HEK293T (cell line): Measurements from ENCODE around the gene CADM3.

ENCODE experiments used
- CTCF ChIA-PET: fragments of 350-600 bp; formaldehyde crosslinking; extraction: SDS; loops from one replicate; lab custom pipeline; 2021; ENCODE audit warnings: antibody characterized with exemption, inconsistent platforms; lab: Yijun Ruan, JAX
- POLR2A ChIA-PET: fragments of 350-600 bp; formaldehyde crosslinking; extraction: SDS; loops from one replicate; lab custom pipeline; 2020; ENCODE audit warnings: antibody characterized with exemption, inconsistent platforms; lab: Yijun Ruan, JAX
- DNase-seq: peaks from one replicate; pipeline ENCODE4 v3.0.0; 2012; ENCODE audit warnings: mixed read lengths; ENCODE audit errors: extremely low spot score
- ARNT ChIP-seq: fragments of 450-650 bp; IDR thresholded peaks from 2 replicates; pipeline ENCODE4 v1.6.1; 2017; ENCODE audit warnings: mild to moderate bottlenecking
- BHLHE40 ChIP-seq: fragments of 450-650 bp; IDR thresholded peaks from 2 replicates; pipeline ENCODE4 v1.6.1; 2016; ENCODE audit warnings: mild to moderate bottlenecking, moderate library complexity, borderline replicate concordance
- CTBP1 ChIP-seq: fragments of 450-650 bp; IDR thresholded peaks from 2 replicates; pipeline ENCODE4 v1.6.1; 2016; ENCODE audit warnings: borderline replicate concordance
- ELF4 ChIP-seq: fragments of 450-650 bp; IDR thresholded peaks from 2 replicates; pipeline ENCODE4 v1.6.1; 2017; ENCODE audit warnings: antibody characterized with exemption
- FOXA1 ChIP-seq: fragments of 450-650 bp; IDR thresholded peaks from 2 replicates; pipeline ENCODE4 v1.6.1; 2016; ENCODE audit warnings: mild to moderate bottlenecking
- FOXK2 ChIP-seq: fragments of 450-650 bp; IDR thresholded peaks from 2 replicates; pipeline ENCODE4 v1.6.1; 2016; ENCODE audit warnings: mild to moderate bottlenecking
- FOXM1 ChIP-seq: fragments of 450-650 bp; IDR thresholded peaks from 2 replicates; pipeline ENCODE4 v1.6.1; 2017; ENCODE audit warnings: mild to moderate bottlenecking, borderline replicate concordance
- HDGF ChIP-seq: fragments of 450-650 bp; IDR thresholded peaks from 2 replicates; pipeline ENCODE4 v1.6.1; 2017; ENCODE audit warnings: antibody characterized with exemption, borderline replicate concordance
- L3MBTL2 ChIP-seq: fragments of 450-650 bp; conservative IDR thresholded peaks from 2 replicates; pipeline ENCODE4 v1.6.1; 2016; ENCODE audit warnings: mild to moderate bottlenecking
- LEF1 ChIP-seq: fragments of 450-650 bp; IDR thresholded peaks from 2 replicates; pipeline ENCODE4 v1.6.1; 2017; ENCODE audit warnings: mild to moderate bottlenecking, borderline replicate concordance
- NFRKB ChIP-seq: fragments of 450-650 bp; IDR thresholded peaks from 2 replicates; pipeline ENCODE4 v1.6.1; 2016; ENCODE audit warnings: mild to moderate bottlenecking, moderate library complexity
- SP1 ChIP-seq: fragments of 450-650 bp; IDR thresholded peaks from 2 replicates; pipeline ENCODE4 v1.6.1; 2017
- SUZ12 ChIP-seq: fragments of 450-650 bp; IDR thresholded peaks from 2 replicates; pipeline ENCODE4 v1.6.1; 2016; ENCODE audit warnings: mild to moderate bottlenecking
- TARDBP ChIP-seq: fragments of 450-650 bp; IDR thresholded peaks from 2 replicates; pipeline ENCODE4 v1.6.1; 2016
- ZNF384 ChIP-seq: fragments of 450-650 bp; IDR thresholded peaks from 2 replicates; pipeline ENCODE4 v1.6.1; 2016
- TF ChIP-seq, protein P1 (sequence below): fragments of 450-650 bp; IDR thresholded peaks from 2 replicates; pipeline ENCODE4 v1.6.1; 2016

Gene CADM3

DNA sequence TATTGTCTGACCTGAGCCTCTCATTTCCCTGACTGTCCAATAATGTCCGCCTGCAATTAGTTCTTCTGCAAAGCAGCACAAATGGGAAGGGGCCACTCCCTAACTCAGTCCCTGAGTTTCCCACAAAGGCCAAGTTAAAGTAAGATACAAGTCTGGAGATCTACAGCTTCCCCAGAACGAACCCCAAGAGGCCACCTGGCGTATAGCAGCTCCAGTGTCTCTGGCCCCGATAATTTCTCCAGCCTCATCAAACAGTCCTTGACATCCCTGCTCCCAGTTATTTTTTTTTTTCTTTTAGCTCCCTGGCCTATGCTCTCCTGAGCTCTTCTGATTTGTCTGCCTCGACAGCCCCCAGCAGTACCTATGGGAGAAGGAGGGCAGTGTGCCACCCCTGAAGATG is 25.1 kb downstream of the CADM3 start:
- POLR2A ChIA-PET: no interaction called here
- DNase-seq: no peak
- CTCF ChIA-PET: interaction anchor here (1.2 to 2.0 kb wide), 3 partner anchors 14 to 64 kb away, joined by 3 to 9 read pairs (median 7); no protein-coding TSS in a partner anchor
- no peak for TF ChIP-seq NFRKB
- TF ChIP-seq FOXM1: no peak
- TF ChIP-seq L3MBTL2: no peak
- TF ChIP-seq BHLHE40: no peak
- no peak for TF ChIP-seq TARDBP
- no peak for TF ChIP-seq ARNT
- no peak for TF ChIP-seq SP1
- no peak for TF ChIP-seq ZNF384
- TF ChIP-seq, protein P1, sequence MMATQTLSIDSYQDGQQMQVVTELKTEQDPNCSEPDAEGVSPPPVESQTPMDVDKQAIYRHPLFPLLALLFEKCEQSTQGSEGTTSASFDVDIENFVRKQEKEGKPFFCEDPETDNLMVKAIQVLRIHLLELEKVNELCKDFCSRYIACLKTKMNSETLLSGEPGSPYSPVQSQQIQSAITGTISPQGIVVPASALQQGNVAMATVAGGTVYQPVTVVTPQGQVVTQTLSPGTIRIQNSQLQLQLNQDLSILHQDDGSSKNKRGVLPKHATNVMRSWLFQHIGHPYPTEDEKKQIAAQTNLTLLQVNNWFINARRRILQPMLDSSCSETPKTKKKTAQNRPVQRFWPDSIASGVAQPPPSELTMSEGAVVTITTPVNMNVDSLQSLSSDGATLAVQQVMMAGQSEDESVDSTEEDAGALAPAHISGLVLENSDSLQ: no peak
- TF ChIP-seq LEF1: no peak
- no peak for TF ChIP-seq CTBP1
- TF ChIP-seq SUZ12: no peak
- TF ChIP-seq HDGF: no peak
- no peak for TF ChIP-seq ELF4
- no peak for TF ChIP-seq FOXK2
- no peak for TF ChIP-seq FOXA1

DNA sequence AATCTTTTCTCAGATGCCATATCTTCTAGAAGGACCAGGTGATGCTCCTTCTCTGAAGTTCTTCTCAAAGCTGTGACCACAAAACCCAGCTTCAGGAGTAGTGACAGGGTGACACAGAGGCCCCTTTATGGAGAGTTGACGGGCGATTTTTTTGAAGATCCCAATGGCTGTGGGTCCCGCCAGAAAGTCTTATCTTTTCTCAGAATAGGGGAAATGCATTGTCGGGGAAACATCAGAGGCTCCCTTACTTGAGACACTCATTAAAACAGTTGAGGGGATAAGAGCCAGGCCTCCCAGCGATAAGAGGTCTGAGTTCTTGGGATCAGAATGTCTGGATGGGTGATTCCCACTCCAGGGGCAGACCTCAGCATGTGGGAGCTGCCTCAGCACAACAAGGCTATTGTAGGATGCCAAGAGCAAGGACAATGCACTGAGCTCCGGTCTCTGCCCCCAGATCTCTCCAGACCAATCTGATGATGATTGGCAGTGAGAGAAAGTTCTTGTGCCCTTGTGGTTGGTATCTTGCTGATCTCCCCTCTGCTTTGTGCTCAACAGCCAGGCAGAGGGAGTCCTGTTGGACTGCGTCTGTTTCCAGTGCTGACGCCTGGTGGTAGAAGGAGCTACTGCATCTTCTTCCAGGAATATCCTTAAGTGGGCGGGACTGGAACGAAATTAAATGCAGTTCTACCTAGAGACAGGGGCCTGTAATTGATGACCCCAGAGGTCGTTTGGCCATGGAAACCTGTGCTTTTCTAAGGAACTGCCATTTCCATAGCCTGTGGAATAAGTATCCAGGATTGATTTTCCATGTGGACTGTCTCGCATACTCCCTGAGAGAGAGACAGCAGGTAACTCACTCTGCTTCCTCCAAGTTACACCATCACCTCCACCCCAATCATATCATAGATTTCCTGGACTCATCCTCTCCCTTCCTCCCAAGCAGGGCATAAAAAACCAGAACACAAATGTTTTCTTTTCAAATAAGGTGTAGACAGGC is 26.4 kb downstream of the CADM3 start:
- TF ChIP-seq ZNF384 (no peak), NFRKB (no peak), SUZ12 (no peak), LEF1 (no peak), SP1 (no peak), L3MBTL2 (no peak), FOXK2 (no peak), BHLHE40 (no peak), HDGF (no peak), CTBP1 (no peak), FOXA1 (no peak), ARNT (no peak)
- TF ChIP-seq, protein P1: no peak
- POLR2A ChIA-PET: no interaction called here
- peak; percentile 77 for DNase-seq
- CTCF ChIA-PET: interaction anchor here (0.6 to 1.2 kb wide), 4 partner anchors 13 to 157 kb away, joined by 3 to 9 read pairs (median 4); no protein-coding TSS in a partner anchor

DNA sequence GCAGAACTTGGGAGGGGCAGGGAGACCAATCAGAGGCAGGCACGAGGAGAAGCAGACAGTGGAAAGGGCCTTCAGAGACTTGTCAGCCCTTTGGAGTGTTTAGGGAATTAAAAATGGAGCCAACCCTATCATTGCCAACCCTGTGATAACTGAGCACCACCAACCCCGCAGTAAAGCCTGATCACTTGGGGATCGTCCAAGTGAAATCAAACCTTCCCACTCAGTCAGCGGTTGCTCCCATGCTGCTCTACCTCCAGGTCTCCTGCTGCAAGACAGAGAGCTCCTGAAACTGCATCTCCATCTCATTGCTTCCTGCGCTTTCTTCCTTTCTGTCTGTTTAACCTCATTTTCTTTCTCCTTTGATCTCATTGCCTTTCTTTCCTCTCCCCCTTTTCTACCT is 28.5 kb downstream of the CADM3 start:
- CTCF ChIA-PET: interaction anchor here (1.0 kb wide), 1 partner anchor 11 kb away, joined by 3 read pairs; no protein-coding TSS in a partner anchor
- POLR2A ChIA-PET: no interaction called here
- no peak for TF ChIP-seq FOXA1
- no peak for TF ChIP-seq SUZ12
- TF ChIP-seq LEF1: no peak
- DNase-seq: no peak

DNA sequence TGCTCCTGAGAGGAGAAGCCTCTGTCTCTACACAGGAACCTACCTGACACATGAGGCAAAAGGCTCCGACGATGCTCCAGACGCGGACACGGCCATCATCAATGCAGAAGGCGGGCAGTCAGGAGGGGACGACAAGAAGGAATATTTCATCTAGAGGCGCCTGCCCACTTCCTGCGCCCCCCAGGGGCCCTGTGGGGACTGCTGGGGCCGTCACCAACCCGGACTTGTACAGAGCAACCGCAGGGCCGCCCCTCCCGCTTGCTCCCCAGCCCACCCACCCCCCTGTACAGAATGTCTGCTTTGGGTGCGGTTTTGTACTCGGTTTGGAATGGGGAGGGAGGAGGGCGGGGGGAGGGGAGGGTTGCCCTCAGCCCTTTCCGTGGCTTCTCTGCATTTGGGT is 29.4 kb downstream of the CADM3 start:
- TF ChIP-seq FOXK2: no peak
- TF ChIP-seq NFRKB: no peak
- no peak for TF ChIP-seq SP1
- TF ChIP-seq SUZ12: no peak
- TF ChIP-seq ZNF384: no peak
- no peak for TF ChIP-seq HDGF
- TF ChIP-seq FOXA1: no peak
- TF ChIP-seq ARNT: no peak
- TF ChIP-seq ELF4: no peak
- POLR2A ChIA-PET: no interaction called here
- CTCF ChIA-PET: no interaction called here
- DNase-seq: no peak

DNA sequence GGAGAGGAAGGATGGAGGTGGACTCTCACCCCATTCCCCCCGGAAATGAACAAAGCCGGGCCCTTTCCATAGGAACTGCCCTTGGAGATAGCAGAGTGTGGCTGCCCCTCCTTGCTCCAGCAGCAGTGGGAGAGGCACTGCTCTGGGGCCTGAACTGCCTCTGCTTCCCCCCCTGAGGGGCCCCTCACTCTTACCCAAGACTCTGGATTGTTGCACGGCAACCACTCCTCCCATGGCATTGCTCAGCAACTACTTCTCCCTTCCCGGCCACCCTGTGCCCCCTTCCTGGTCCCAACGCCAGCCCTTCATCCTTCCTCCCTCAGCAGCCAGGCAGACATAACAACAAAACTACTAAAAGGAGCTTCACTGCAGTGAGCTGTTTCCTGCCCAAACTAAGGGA is 30.2 kb downstream of the CADM3 start:
- ChIA-PET CTCF (no interaction called here), POLR2A (no interaction called here)
- no peak for DNase-seq
- TF ChIP-seq BHLHE40: no peak

DNA sequence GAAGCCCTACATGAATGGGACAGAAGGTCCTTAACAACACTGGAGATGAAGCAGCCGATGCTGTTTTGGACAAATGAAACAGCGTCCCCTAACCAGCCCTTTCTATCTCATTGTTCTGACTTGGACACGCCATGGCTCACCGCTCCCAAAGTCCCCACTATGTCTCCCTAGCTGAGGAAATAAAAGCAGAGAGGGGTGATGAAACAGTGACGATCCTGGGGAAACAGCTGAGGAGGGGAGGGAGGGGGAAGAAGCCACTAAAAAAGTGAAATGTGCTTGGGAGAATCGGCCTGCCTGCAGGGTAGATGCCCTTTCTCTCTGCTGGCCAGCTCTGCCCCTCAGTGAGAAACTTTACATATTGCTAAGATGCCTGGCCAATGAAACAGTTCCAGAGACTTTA is 32.2 kb downstream of the CADM3 start:
- CTCF ChIA-PET: interaction anchor here (0.6 kb wide), 1 partner anchor 30 kb away, joined by 3 read pairs; no protein-coding TSS in a partner anchor
- POLR2A ChIA-PET: no interaction called here
- DNase-seq: no peak
- TF ChIP-seq TARDBP (no peak), ARNT (no peak), FOXK2 (no peak), SUZ12 (no peak), HDGF (no peak), LEF1 (no peak), BHLHE40 (no peak), CTBP1 (no peak), ZNF384 (no peak), FOXA1 (no peak)
- TF ChIP-seq, protein P1: no peak
